HG02642 (cell line): ENCODE measurements around the gene GRK3.
"Not testable (repeated sequence)": the region's sequence is repeated elsewhere in the genome, so short reads cannot be mapped to it uniquely, and the experiment has no call there.

Source experiments
- ATAC-seq: cut with Tn5 transposase; IDR thresholded peaks from one replicate; pipeline ENCODE4 v1.9.1; 2021; ENCODE audit warnings: mild to moderate bottlenecking; ENCODE audit not compliant: unreplicated experiment, poor library complexity

GRK3 gene

GRCh38 chr22:25693268-25693565, 128.7 kb downstream of the GRK3 start:
- no peak for ATAC-seq

GRCh38 chr22:25694196-25694907, 129.9 kb downstream of the GRK3 start:
- no peak for ATAC-seq

GRCh38 chr22:25695146-25695545, 130.7 kb downstream of the GRK3 start:
- ATAC-seq = no peak

GRCh38 chr22:25696763-25697162, 132.3 kb downstream of the GRK3 start:
- no peak for ATAC-seq

- ATAC-seq = no peak
Measured at GRCh38 chr22:25697181-25697664, 132.7 kb downstream of the GRK3 start.

GRCh38 chr22:25697978-25698377, 133.5 kb downstream of the GRK3 start:
- no peak for ATAC-seq

GRCh38 chr22:25698461-25698860, 134.0 kb downstream of the GRK3 start:
- ATAC-seq = no peak

- no peak for ATAC-seq
Measured at GRCh38 chr22:25698978-25699377, 134.5 kb downstream of the GRK3 start.

- ATAC-seq = no peak
Measured at GRCh38 chr22:25701056-25701780, 136.7 kb downstream of the GRK3 start.

GRCh38 chr22:25702040-25702439, 137.6 kb downstream of the GRK3 start:
- no peak for ATAC-seq

GRCh38 chr22:25702571-25703167, 138.2 kb downstream of the GRK3 start:
- ATAC-seq = no peak

- ATAC-seq = no peak
Measured at GRCh38 chr22:25704701-25705100, 140.2 kb downstream of the GRK3 start.

GRCh38 chr22:25706197-25706596, 141.7 kb downstream of the GRK3 start:
- ATAC-seq = no peak

- not testable (repeated sequence) for ATAC-seq
Measured at GRCh38 chr22:25708430-25708829, 144.0 kb downstream of the GRK3 start.

- no peak for ATAC-seq
Measured at GRCh38 chr22:25709758-25710157, 145.3 kb downstream of the GRK3 start.

GRCh38 chr22:25710501-25710900, 146.0 kb downstream of the GRK3 start:
- no peak for ATAC-seq

GRCh38 chr22:25711491-25711890, 147.0 kb downstream of the GRK3 start:
- no peak for ATAC-seq

GRCh38 chr22:25712661-25713400, 148.4 kb downstream of the GRK3 start:
- ATAC-seq = no peak

- ATAC-seq = no peak
Measured at GRCh38 chr22:25714070-25714469, 149.6 kb downstream of the GRK3 start.

GRCh38 chr22:25714739-25715138, 150.3 kb downstream of the GRK3 start:
- ATAC-seq = no peak

- ATAC-seq = no peak
Measured at GRCh38 chr22:25716637-25717036, 152.2 kb downstream of the GRK3 start.
